Sigmoid colon (tissue), 7 donors: ENCODE data around the gene ASS1. TPM values are rescaled to one million over a fixed set of nuclear protein-coding genes. Genes with fewer than 3 reads are reported as not detected.

Experiments used
- DNase-seq: peaks from one replicate; pipeline ENCODE4 v3.0.0-alpha.2; 2019
- H3K27ac ChIP-seq, 4 donors: fragments of 200-600 bp; sonication (generic); one replicate each; pipeline ENCODE4 v1.5.1; 2016 to 2019; ENCODE audit warnings: mild to moderate bottlenecking in 1 of 4
- H3K27me3 ChIP-seq, 3 donors: fragments of 200-600 bp; sonication (generic); one replicate each; pipeline ENCODE4 v1.5.1; 2019; ENCODE audit warnings: mild to moderate bottlenecking in 1 of 3
- H3K36me3 ChIP-seq, 4 donors: fragments of 200-600 bp; sonication (generic); one replicate each; pipeline ENCODE4 v1.5.1; 2016 to 2019
- H3K4me1 ChIP-seq, 4 donors: fragments of 200-600 bp; sonication (generic); one replicate each; pipeline ENCODE4 v1.5.1; 2017 to 2019
- H3K4me3 ChIP-seq, 4 donors: fragments of 200-600 bp; sonication (generic); one replicate each; pipeline ENCODE4 v1.5.1; 2017 to 2019; ENCODE audit warnings: mild to moderate bottlenecking in 2 of 4, moderate library complexity in 1 of 4
- H3K9me3 ChIP-seq, 4 donors: fragments of 200-600 bp in 3 of 4; sonication (generic) in 3 of 4; one replicate each; pipeline versions ENCODE4 v1.5.1 to v1.6.1; 2013 to 2019
- EP300 ChIP-seq, 4 donors: sonication (generic); formaldehyde crosslinking; IDR thresholded peaks; one replicate each; pipeline ENCODE4 v1.6.1; 2017; ENCODE audit warnings: antibody characterized with exemption in 4 of 4
- POLR2A ChIP-seq, 2 donors: fragments of 450-650 bp; IDR thresholded peaks; one replicate each; pipeline ENCODE4 v1.6.1; 2016; ENCODE audit warnings: antibody characterized with exemption in 2 of 2, mild to moderate bottlenecking in 2 of 2, moderate library complexity in 2 of 2
- POLR2AphosphoS5 ChIP-seq, 4 donors: sonication (generic); formaldehyde crosslinking; IDR thresholded peaks; one replicate each; pipeline ENCODE4 v1.6.1; 2017; ENCODE audit warnings: antibody characterized with exemption in 4 of 4
- WGBS, 2 donors: extraction: QIAGEN DNeasy Blood & Tissue Kit; methylation state at CpG; one replicate each; pipeline ENCODE4 v1.1.7; 2013; 5-methylcytosine and 5-hydroxymethylcytosine counted together
- intact Hi-C: fragments of 100-400 bp; cut with DNase I; formaldehyde crosslinking; loops from one replicate; pipeline ENCODE4 v1.15.1; 2023
- polyA plus RNA-seq, 3 donors: library from polyadenylated mRNA; stranded (reverse); fragments of 200-250 nt; gene quantifications; one replicate each; pipeline ENCODE4 v1.2.3, GENCODE V29; 2013
- small RNA-seq, 3 donors: library from RNA; depleted of rRNA; stranded (forward); fragments of <200 nt; gene quantifications; one replicate each; pipeline ENCODE3, GENCODE V24; 2016
- total RNA-seq, 4 donors: library from RNA; depleted of rRNA; stranded (reverse); fragments of >200 nt; gene quantifications; one replicate each; pipeline ENCODE4 v1.1.0, GENCODE V29; 2016
- TF ChIP-seq, protein P1 (sequence below), 4 experiments: fragments of 450-650 bp in 3 of 4; fragments of 200-600 bp in 1 of 4; IDR thresholded peaks; one replicate each; pipeline ENCODE4 v1.5.1; 2016 to 2019; ENCODE audit warnings: antibody characterized with exemption in 4 of 4, mild to moderate bottlenecking in 3 of 4, moderate library complexity in 2 of 4
- donor health status: healthy with polysubstance abuse.
- donor health status: Bipolar disorder and iron deficiency.
- donor health status: healthy.

Gene ASS1
- total and polyA plus RNA-seq, 7 donors = 65.8 to 1,420 (median 84.2) TPM

DNA sequence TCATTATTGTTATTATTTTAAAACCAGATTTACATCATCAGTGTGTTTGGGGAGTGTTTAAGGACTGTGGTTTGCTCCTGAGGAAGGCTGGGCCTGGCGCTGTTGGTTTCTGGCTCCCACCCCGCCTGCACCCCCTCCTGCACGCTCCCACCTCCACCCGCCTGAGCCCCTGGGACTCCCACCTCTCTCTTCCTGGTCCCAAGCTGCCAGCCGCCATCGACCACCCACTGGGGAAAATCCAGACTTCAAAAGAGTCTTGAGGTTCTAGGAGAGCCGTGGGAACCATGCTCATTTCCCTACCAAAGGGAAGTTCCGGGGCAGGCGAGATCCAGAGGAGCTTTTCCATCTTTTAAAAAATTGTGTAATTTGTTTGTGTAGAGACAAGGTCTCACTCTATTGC is 99.6 kb downstream of the ASS1 start:
- intact Hi-C loops = no loop called here
- no peaks in the 10 kb centered on the region for H3K4me1 ChIP-seq
- TF ChIP-seq POLR2A (IDR thresholded peaks at IDR 0.05) = no peak
- TF ChIP-seq, protein P1, sequence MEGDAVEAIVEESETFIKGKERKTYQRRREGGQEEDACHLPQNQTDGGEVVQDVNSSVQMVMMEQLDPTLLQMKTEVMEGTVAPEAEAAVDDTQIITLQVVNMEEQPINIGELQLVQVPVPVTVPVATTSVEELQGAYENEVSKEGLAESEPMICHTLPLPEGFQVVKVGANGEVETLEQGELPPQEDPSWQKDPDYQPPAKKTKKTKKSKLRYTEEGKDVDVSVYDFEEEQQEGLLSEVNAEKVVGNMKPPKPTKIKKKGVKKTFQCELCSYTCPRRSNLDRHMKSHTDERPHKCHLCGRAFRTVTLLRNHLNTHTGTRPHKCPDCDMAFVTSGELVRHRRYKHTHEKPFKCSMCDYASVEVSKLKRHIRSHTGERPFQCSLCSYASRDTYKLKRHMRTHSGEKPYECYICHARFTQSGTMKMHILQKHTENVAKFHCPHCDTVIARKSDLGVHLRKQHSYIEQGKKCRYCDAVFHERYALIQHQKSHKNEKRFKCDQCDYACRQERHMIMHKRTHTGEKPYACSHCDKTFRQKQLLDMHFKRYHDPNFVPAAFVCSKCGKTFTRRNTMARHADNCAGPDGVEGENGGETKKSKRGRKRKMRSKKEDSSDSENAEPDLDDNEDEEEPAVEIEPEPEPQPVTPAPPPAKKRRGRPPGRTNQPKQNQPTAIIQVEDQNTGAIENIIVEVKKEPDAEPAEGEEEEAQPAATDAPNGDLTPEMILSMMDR (IDR thresholded peaks at IDR 0.05) = no peak
- no peak for TF ChIP-seq POLR2AphosphoS5 (IDR thresholded peaks at IDR 0.05)
- TF ChIP-seq EP300 (IDR thresholded peaks at IDR 0.05) = no peak
- 68 to 75% methylated on average over 9 of the region's 9 CpGs for WGBS, 2 donors
- H3K36me3 ChIP-seq = no peaks in the 10 kb centered on the region
- H3K27me3 ChIP-seq = peaks cover 0 to 32% (median 19%) of the 10 kb centered on the region in 3 donors
- DNase-seq = no peak
- no peak overlapping the region for H3K4me3 ChIP-seq
- no peaks in the 10 kb centered on the region for H3K9me3 ChIP-seq
- H3K27ac ChIP-seq = no peak overlapping the region

- WGBS, 2 donors = 63 to 74% methylated on average over 6 of the region's 6 CpGs
- H3K9me3 ChIP-seq = no peaks in the 10 kb centered on the region
- peaks cover 0 to 7% (median 0%) of the 10 kb centered on the region in 3 donors for H3K27me3 ChIP-seq
- intact Hi-C loops = no loop called here
- H3K36me3 ChIP-seq = no peaks in the 10 kb centered on the region
- no peak for DNase-seq
- no peaks in the 10 kb centered on the region for H3K4me1 ChIP-seq
- TF ChIP-seq POLR2AphosphoS5 (IDR thresholded peaks at IDR 0.05) (no peak), EP300 (IDR thresholded peaks at IDR 0.05) (no peak), POLR2A (IDR thresholded peaks at IDR 0.05) (no peak)
- TF ChIP-seq, protein P1 (IDR thresholded peaks at IDR 0.05) = no peak
- no peak overlapping the region for H3K27ac ChIP-seq
- no peak overlapping the region for H3K4me3 ChIP-seq
Observed at GRCh38 chr9:130548103-130548502, 103.3 kb downstream of the ASS1 start.

DNA sequence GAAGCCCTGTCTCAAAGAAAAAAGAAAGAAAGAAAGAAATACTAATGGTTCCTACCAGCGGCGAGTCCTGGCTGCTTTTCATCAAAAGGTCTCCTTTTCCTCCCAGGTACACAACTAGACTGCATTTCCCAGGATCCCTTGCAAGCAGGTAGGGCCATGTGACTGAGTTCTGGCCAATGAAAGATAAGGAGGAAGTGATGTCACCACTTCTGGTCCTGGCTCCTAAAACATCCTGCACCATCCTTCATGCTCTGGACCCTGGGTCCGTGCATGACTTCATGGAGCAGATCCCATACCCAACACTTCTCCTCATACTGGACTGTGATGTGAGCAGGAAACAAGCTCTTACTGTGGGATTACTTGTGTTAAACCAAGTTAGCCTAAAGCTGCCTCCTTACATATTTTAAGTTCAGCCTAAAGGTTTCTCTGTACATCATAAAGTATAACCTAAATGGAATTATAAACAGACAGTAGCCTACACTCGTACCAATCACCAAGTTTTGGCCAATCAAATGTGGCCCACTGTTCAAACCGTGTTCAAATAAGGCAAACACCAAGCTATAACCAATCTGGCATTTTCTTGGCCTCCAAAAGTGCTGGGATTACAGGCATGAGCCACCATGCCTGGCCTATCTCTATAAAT is 104.5 kb downstream of the ASS1 start:
- Histone ChIP-seq H3K36me3 (no peaks in the 10 kb centered on the region), H3K4me3 (no peak overlapping the region), H3K4me1 (no peaks in the 10 kb centered on the region), H3K27ac (no peak overlapping the region), H3K27me3 (peaks cover 0 to 7% (median 0%) of the 10 kb centered on the region in 3 donors), H3K9me3 (no peaks in the 10 kb centered on the region)
- no peak for DNase-seq
- TF ChIP-seq, protein P1 (IDR thresholded peaks at IDR 0.05) = no peak
- TF ChIP-seq POLR2A (IDR thresholded peaks at IDR 0.05) = no peak
- TF ChIP-seq POLR2AphosphoS5 (IDR thresholded peaks at IDR 0.05) = no peak
- TF ChIP-seq EP300 (IDR thresholded peaks at IDR 0.05) = no peak
- WGBS, 2 donors = 92 to 95% methylated on average over 5 of the region's 5 CpGs
- intact Hi-C loops = no loop called here

Small RNA genes within 50 kb of the gene (small RNA-seq; reads per million reads assigned to genes)
- gene RN7SL665P = 0 reads per million in 3 donors

Other genes starting within 250 kb of the ASS1 start
- gene HMCN2, start 179.2 kb upstream of the ASS1 start, total RNA-seq = 100 to 1,000 TPM in 1 of 4 donors, 10 to 100 TPM in 2, 1 to 10 TPM in 1; 8.2 to 106 (median 35.7) TPM
- 10 to 100 TPM in 1 of 3 donors, 1 to 10 TPM in 2; 3.6 to 44.0 (median 6.0) TPM for gene HMCN2, start 179.2 kb upstream of the ASS1 start, polyA plus RNA-seq
- 10 to 100 TPM; 41.3 to 44.4 (median 42.9) TPM for gene FUBP3, start 134.6 kb downstream of the ASS1 start, total RNA-seq
- gene FUBP3, start 134.6 kb downstream of the ASS1 start, polyA plus RNA-seq = 10 to 100 TPM; 19.4 to 25.7 (median 21.0) TPM
- not detected for gene PRDM12, start 219.6 kb downstream of the ASS1 start, total RNA-seq
- not detected for gene PRDM12, start 219.6 kb downstream of the ASS1 start, polyA plus RNA-seq
- 10 to 100 TPM in 3 of 4 donors, 1 to 10 TPM in 1; 8.6 to 19.3 (median 15.1) TPM for gene EXOSC2, start 248.8 kb downstream of the ASS1 start, total RNA-seq
- 10 to 100 TPM in 1 of 3 donors, 1 to 10 TPM in 2; 6.6 to 24.1 (median 9.5) TPM for gene EXOSC2, start 248.8 kb downstream of the ASS1 start, polyA plus RNA-seq